Neural progenitor cell (in vitro differentiated cells): ENCODE data around the gene TSPAN13.

Experiments used
- EZH2 ChIP-seq: fragments of 200-600 bp; sonication (generic); IDR thresholded peaks from 2 replicates; pipeline ENCODE4 v1.6.1; 2017; ENCODE audit warnings: antibody characterized with exemption, mild to moderate bottlenecking, moderate library complexity
- EZH2phosphoT487 ChIP-seq: fragments of 200-600 bp; sonication (generic); IDR thresholded peaks from 2 replicates; pipeline ENCODE4 v1.6.1; 2017; ENCODE audit warnings: antibody characterized with exemption
- TF ChIP-seq, protein P1 (sequence below): fragments of 200-600 bp; sonication (generic); IDR thresholded peaks from 2 replicates; pipeline ENCODE4 v1.5.1; 2017; ENCODE audit warnings: antibody characterized with exemption, mild to moderate bottlenecking

- TF ChIP-seq, protein P1, sequence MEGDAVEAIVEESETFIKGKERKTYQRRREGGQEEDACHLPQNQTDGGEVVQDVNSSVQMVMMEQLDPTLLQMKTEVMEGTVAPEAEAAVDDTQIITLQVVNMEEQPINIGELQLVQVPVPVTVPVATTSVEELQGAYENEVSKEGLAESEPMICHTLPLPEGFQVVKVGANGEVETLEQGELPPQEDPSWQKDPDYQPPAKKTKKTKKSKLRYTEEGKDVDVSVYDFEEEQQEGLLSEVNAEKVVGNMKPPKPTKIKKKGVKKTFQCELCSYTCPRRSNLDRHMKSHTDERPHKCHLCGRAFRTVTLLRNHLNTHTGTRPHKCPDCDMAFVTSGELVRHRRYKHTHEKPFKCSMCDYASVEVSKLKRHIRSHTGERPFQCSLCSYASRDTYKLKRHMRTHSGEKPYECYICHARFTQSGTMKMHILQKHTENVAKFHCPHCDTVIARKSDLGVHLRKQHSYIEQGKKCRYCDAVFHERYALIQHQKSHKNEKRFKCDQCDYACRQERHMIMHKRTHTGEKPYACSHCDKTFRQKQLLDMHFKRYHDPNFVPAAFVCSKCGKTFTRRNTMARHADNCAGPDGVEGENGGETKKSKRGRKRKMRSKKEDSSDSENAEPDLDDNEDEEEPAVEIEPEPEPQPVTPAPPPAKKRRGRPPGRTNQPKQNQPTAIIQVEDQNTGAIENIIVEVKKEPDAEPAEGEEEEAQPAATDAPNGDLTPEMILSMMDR, result no peak
- TF ChIP-seq EZH2 (no peak), EZH2phosphoT487 (no peak)
Measured at GRCh38 chr7:16817536-16817935, 64.0 kb downstream of the TSPAN13 start.
